Endothelial cell of umbilical vein (primary cell): Measurements from ENCODE around the gene GRIN3A. TPM values are rescaled to one million over a fixed set of nuclear protein-coding genes. Genes with fewer than 3 reads are reported as not detected.

Experiments
- BruUV-seq: library from RNA; stranded (reverse); fragments of 400-500 nt; replicated peaks from 2 replicates; lab custom pipeline; 2021; lab: Mats Ljungman, UMichigan
- CTCF ChIA-PET: fragments of 300-600, 350-600 bp; sonication (Branson Sonifier 250); formaldehyde crosslinking; loops from one replicate; lab custom pipeline; 2021; ENCODE audit warnings: antibody characterized with exemption, inconsistent platforms; lab: Charles Lee
- POLR2A ChIA-PET: fragments of 300-600, 350-600 bp; sonication (Branson Sonifier 250); formaldehyde crosslinking; loops from one replicate; lab custom pipeline; 2021; ENCODE audit warnings: antibody characterized with exemption, inconsistent platforms; lab: Charles Lee
- DNase-seq: peaks from one replicate; pipeline ENCODE4 v3.0.0-alpha.2; 2011; ENCODE audit warnings: low read depth, low spot score
- FAIRE-seq: peaks from 2 replicates; lab custom pipeline; 2011; peaks lifted over from hg19 to GRCh38; lab: Jason Lieb, UNC
- H2AFZ ChIP-seq: 2 replicates; pipeline ENCODE4 v1.6.0; 2012; ENCODE audit warnings: low read depth, low read length, control low read depth, inconsistent platforms
- H3K27ac ChIP-seq: 2 replicates; pipeline ENCODE4 v1.5.1; 2011; ENCODE audit warnings: low read depth, mild to moderate bottlenecking, control low read depth, low read length, moderate library complexity; ENCODE audit not compliant: insufficient read depth
- H3K27me3 ChIP-seq, 2 experiments: 2 replicates each; pipeline versions ENCODE4 v1.6.0 to v1.6.1; 2011; ENCODE audit warnings: low read length in 2 of 2, mixed read lengths in 1 of 2; ENCODE audit not compliant: control insufficient read depth in 2 of 2, insufficient read depth in 2 of 2
- H3K36me3 ChIP-seq, 2 experiments: 2 replicates in 1 of 2; 3 replicates in 1 of 2; pipeline ENCODE4 v1.5.1; 2011; ENCODE audit warnings: low read length in 2 of 2, mild to moderate bottlenecking in 1 of 2, moderate library complexity in 1 of 2; ENCODE audit not compliant: control insufficient read depth in 2 of 2, insufficient read depth in 2 of 2; ENCODE audit errors: extremely low read depth in 1 of 2
- H3K4me1 ChIP-seq: 3 replicates; pipeline ENCODE4 v1.5.1; 2011; ENCODE audit warnings: mild to moderate bottlenecking, low read length; ENCODE audit not compliant: control insufficient read depth, insufficient read depth; ENCODE audit errors: extremely low read depth
- H3K4me2 ChIP-seq: 2 replicates; pipeline ENCODE4 v1.6.1; 2011; ENCODE audit warnings: low read length, control low read depth, mixed read lengths; ENCODE audit not compliant: insufficient read depth
- H3K4me3 ChIP-seq, 3 experiments: fragments of 200-600 bp in 1 of 3; sonication (generic), shearing (Covaris generic) in 1 of 3; replicated peaks in 1 of 3; 2 replicates each; pipeline ENCODE4 v1.5.1; 2011 to 2016; ENCODE audit warnings: control low read depth in 3 of 3, low read length in 3 of 3, mild to moderate bottlenecking in 2 of 3, inconsistent platforms in 1 of 3, low read depth in 1 of 3, moderate library complexity in 1 of 3; ENCODE audit not compliant: insufficient read depth in 1 of 3
- H3K79me2 ChIP-seq: 2 replicates; pipeline ENCODE4 v1.6.0; 2012; ENCODE audit warnings: low read length, inconsistent platforms; ENCODE audit not compliant: control insufficient read depth, insufficient read depth
- H3K9ac ChIP-seq: replicated peaks from 2 replicates; pipeline ENCODE3; 2011; ENCODE audit warnings: low read length, control low read depth; ENCODE audit not compliant: insufficient read depth; ENCODE audit errors: extremely low read depth
- H3K9me1 ChIP-seq: replicated peaks from 3 replicates; pipeline ENCODE4 v1.6.0; 2011; ENCODE audit warnings: mild to moderate bottlenecking, low read length; ENCODE audit not compliant: control insufficient read depth, insufficient read depth; ENCODE audit errors: extremely low read depth
- H3K9me3 ChIP-seq: replicated peaks from 2 replicates; pipeline ENCODE4 v1.5.1; 2012; ENCODE audit warnings: low read length, inconsistent platforms; ENCODE audit not compliant: control insufficient read depth, insufficient read depth
- H4K20me1 ChIP-seq: replicated peaks from 2 replicates; pipeline ENCODE3; 2011; ENCODE audit warnings: mild to moderate bottlenecking, low read length; ENCODE audit not compliant: control insufficient read depth, insufficient read depth; ENCODE audit errors: extremely low read depth
- EZH2 ChIP-seq: IDR thresholded peaks from 2 replicates; pipeline ENCODE4 v1.6.1; 2012; ENCODE audit warnings: borderline replicate concordance, low read depth, mild to moderate bottlenecking, moderate library complexity, low read length, inconsistent platforms; ENCODE audit not compliant: severe bottlenecking
- FOS ChIP-seq: IDR thresholded peaks from 2 replicates; pipeline ENCODE4 v1.6.1; 2011; ENCODE audit warnings: mild to moderate bottlenecking, low read length, moderate library complexity, borderline replicate concordance; ENCODE audit not compliant: insufficient read depth
- GATA2 ChIP-seq: IDR thresholded peaks from 2 replicates; pipeline ENCODE4 v1.7.0; 2011; ENCODE audit warnings: low read depth, mild to moderate bottlenecking, moderate library complexity, mixed read lengths, low read length; ENCODE audit not compliant: insufficient read length, insufficient read depth
- JUN ChIP-seq: IDR thresholded peaks from 2 replicates; pipeline ENCODE4 v1.6.1; 2011; ENCODE audit warnings: borderline replicate concordance, low read depth; ENCODE audit not compliant: insufficient read length, insufficient read depth
- MYC ChIP-seq: IDR thresholded peaks from one replicate; pipeline ENCODE4 v1.6.1; 2011; ENCODE audit warnings: mild to moderate bottlenecking, low read depth, low read length
- POLR2A ChIP-seq: IDR thresholded peaks from 2 replicates; pipeline ENCODE4 v1.6.1; 2012; ENCODE audit warnings: low read depth, mild to moderate bottlenecking, control low read depth, low read length
- POLR2AphosphoS5 ChIP-seq: IDR thresholded peaks from 2 replicates; pipeline ENCODE4 v1.6.1; 2012; ENCODE audit warnings: low read depth, mild to moderate bottlenecking, control low read depth, low read length, moderate library complexity; ENCODE audit not compliant: insufficient read depth
- dilution Hi-C: fragments of 300-500 bp; cut with MboI; formaldehyde crosslinking; loops from one replicate; pipeline ENCODE4 v1.15.0; 2019; ENCODE audit warnings: low sequenced_read_pairs; ENCODE audit not compliant: extremely low pct_ligation_motif_present
- intact Hi-C: fragments of 100-400 bp; cut with micrococcal nuclease; formaldehyde crosslinking; loops from one replicate; pipeline ENCODE4 v1.10.0; 2022
- polyA plus RNA-seq, 4 experiments: library from polyadenylated mRNA; depleted of rRNA in 3 of 4; stranded (reverse) in 3 of 4; unstranded in 1 of 4; fragments of >200 nt; gene quantifications; 2 replicates each; pipeline versions ENCODE4 v1.2.1 to v1.2.3, GENCODE V29; 2011 to 2012; ENCODE audit warnings: missing spikeins in 1 of 4
- total RNA-seq: library from RNA; stranded (reverse); gene quantifications from 2 replicates; pipeline ENCODE4 v1.2.3, GENCODE V29; 2021
- TF ChIP-seq, protein P1 (sequence below), 2 donors: IDR thresholded peaks; 1 replicate in 1 of 2; 2 replicates in 1 of 2; pipeline ENCODE4 v1.5.1; 2011; ENCODE audit warnings: low read length in 2 of 2, mild to moderate bottlenecking in 2 of 2, moderate library complexity in 2 of 2, control low read depth in 1 of 2, inconsistent platforms in 1 of 2, low read depth in 1 of 2; ENCODE audit not compliant: insufficient read depth in 1 of 2; ENCODE audit errors: extremely low read depth in 1 of 2
- TF ChIP-seq, protein P2 (sequence below): IDR thresholded peaks from 2 replicates; pipeline ENCODE4 v1.6.1; 2011; ENCODE audit not compliant: insufficient read depth, insufficient read length

The GRIN3A gene
- total and polyA plus RNA-seq, 2 donors (not counting 3 experiments of a cell fraction or from before 2014, with no cell fraction given), result not detected

DNA sequence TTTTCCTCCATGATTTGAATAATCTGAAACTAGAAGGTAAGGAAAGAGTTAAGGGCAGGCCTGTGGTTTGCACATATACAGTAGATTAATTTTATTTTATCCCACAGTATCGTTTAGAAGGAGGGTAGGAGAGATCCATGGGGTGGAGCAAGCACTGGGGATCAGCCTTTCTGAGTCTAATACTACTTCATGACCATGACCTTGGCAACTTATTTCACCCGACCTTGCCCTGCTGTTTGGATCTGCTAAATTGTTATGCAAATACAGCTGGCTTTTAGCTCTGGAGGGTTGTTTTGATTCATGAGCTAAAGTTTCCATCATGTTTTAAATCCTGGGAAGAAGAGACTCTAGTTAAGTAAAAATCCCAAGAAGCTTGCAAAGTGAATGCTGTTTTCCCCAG, 864 bp upstream of the GRIN3A start:
- Histone ChIP-seq H3K27me3 (peaks cover 1 to 8% of the 10 kb centered on the region in 2 experiments), H3K4me3 (no peak overlapping the region), H3K4me1 (no peaks in the 10 kb centered on the region), H3K9me1 (no peaks in the 10 kb centered on the region), H4K20me1 (no peaks in the 10 kb centered on the region), H3K79me2 (no peaks in the 10 kb centered on the region), H3K9me3 (no peaks in the 10 kb centered on the region), H3K27ac (no peak overlapping the region), H2AFZ (no peak overlapping the region), H3K4me2 (no peak overlapping the region), H3K36me3 (no peaks in the 10 kb centered on the region), H3K9ac (no peak overlapping the region)
- ChIA-PET CTCF (no interaction called here), POLR2A (no interaction called here)
- no peak for TF ChIP-seq JUN
- TF ChIP-seq POLR2AphosphoS5, result no peak
- TF ChIP-seq GATA2, result no peak
- no peak for TF ChIP-seq MYC
- TF ChIP-seq, protein P1, sequence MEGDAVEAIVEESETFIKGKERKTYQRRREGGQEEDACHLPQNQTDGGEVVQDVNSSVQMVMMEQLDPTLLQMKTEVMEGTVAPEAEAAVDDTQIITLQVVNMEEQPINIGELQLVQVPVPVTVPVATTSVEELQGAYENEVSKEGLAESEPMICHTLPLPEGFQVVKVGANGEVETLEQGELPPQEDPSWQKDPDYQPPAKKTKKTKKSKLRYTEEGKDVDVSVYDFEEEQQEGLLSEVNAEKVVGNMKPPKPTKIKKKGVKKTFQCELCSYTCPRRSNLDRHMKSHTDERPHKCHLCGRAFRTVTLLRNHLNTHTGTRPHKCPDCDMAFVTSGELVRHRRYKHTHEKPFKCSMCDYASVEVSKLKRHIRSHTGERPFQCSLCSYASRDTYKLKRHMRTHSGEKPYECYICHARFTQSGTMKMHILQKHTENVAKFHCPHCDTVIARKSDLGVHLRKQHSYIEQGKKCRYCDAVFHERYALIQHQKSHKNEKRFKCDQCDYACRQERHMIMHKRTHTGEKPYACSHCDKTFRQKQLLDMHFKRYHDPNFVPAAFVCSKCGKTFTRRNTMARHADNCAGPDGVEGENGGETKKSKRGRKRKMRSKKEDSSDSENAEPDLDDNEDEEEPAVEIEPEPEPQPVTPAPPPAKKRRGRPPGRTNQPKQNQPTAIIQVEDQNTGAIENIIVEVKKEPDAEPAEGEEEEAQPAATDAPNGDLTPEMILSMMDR (IDR thresholded peaks at IDR 0.05; ENCODE audit: extremely low read depth in 1 of 2, insufficient read depth in 1 of 2, low read depth in 1 of 2, low read length in 2 of 2), result no peak
- TF ChIP-seq, protein P2, sequence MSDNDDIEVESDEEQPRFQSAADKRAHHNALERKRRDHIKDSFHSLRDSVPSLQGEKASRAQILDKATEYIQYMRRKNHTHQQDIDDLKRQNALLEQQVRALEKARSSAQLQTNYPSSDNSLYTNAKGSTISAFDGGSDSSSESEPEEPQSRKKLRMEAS, result no peak
- TF ChIP-seq FOS, result no peak
- TF ChIP-seq POLR2A, result no peak
- TF ChIP-seq EZH2, result no peak
- no peak for DNase-seq
- dilution Hi-C loops (no loop called here), intact Hi-C loops (no loop called here)
- no peak for FAIRE-seq
- BruUV-seq, result no TSS peak
